NCI-H2029 (cell line): ENCODE data around the gene METAP1D.
"Not testable (repeated sequence)": the region's sequence is repeated elsewhere in the genome, so short reads cannot be mapped to it uniquely, and the experiment has no call there.

ENCODE experiments used
- DNase-seq: peaks from one replicate; lab custom pipeline; 2025; lab: John Stamatoyannopoulos, UW

METAP1D gene

DNA sequence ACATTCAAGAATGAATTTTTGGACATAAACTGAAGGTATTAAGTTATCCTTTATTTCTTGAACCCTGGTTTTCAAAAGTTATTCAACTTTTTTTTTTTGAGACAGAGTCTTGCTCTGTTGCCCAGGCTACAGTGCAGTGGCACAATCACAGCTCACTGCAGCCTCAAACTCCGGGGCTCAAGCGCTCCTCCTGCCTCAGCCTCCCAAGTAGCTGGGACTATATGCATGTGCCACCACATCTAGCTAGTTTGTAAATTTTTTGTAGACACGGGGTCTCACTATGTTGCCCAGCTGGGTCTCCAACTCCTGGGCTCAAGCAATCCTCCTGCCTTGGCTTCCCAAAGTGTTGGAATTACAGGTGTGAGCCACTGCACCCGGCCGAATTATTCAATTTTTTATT is 2.7 kb upstream of the METAP1D start:
- not testable (repeated sequence) for DNase-seq

DNA sequence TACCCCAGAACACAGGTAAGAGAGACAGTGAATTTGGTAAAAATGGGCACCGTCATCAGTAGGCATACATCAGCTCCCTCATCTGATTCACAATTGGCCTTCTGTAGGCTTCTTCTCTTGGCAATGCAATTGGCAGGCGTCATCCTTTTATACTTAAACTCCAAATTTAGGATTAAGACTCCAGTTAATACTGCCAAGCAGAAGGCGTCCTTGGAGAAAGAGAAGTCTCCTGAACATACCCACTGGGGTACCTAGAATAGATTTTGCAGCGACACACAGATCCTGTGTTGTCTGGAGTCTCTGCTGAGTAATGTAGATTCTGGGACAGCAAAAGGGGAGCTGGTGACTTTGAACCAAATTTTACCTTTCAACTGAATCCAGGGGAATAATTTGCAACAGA is 592 bp upstream of the METAP1D start:
- no peak for DNase-seq

DNA sequence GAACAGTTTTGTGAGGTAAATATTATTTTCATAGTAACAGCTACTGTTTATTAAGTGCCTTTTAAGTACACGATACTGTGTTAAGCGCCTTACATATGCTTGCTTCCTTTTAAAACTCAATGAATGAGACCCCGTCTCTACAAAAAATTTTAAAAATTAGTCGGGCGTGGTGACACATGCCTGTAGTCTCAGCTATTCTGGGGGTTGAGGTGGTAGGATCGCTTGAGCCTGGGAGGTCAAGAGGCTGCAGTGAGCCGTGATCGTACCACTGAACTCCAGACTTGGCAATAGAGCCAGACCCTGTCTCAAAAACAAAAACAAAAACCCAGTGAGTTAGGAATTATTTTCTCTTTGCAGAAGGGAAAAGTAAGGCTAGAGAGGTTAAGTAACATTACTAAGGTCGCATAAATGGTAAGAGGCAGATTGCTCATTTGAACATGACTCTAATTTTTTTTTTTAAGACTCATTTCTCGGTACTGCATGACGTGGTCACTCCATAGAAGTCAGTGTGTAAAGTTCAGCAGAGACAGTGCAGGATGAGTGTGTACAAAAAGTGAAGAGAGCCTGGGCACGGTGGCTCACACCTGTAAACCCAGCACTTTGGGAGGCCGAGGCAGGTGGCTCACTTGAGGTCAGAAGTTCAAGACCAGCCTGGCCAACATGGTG is 1.1 kb downstream of the METAP1D start:
- no peak for DNase-seq

DNA sequence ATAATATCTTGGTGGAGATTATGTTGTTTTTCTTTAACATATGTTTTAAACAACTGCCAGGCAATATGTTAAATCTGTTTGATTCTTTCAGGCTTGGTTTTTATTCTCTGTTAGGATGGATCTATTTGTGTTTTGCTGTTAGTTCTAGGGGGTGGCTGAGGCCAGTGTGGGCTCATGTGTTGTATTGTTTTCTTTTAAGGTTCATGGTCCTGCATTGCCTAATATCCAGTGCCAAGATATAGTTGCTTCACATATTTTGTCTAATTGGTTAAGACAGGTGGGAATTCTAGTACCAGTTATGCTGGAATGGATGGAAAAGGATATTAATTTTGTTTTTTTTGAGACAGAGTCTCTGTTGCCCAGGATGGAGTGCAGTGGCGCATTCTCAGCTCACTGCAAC is 7.6 kb downstream of the METAP1D start:
- DNase-seq = no peak

DNA sequence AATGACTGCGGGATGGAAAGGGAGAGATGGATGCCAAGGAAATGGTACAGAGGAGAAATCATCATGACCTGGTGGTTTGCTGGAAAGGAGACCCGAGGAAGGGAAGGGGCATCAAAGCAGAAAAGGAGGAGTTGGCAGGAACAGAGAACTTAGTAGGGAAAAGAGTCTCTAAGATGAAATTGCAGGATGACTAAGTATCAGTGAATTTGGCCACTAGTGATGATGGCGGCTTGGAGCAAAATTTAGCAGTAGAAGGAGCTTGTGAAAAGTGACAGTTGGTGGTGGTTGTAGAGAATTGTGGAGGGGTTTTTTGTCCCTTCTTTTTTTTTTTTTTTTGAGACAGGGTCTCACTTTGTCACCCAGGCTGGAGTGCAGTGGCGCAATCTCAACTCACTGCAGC is 10.1 kb downstream of the METAP1D start:
- no peak for DNase-seq

DNA sequence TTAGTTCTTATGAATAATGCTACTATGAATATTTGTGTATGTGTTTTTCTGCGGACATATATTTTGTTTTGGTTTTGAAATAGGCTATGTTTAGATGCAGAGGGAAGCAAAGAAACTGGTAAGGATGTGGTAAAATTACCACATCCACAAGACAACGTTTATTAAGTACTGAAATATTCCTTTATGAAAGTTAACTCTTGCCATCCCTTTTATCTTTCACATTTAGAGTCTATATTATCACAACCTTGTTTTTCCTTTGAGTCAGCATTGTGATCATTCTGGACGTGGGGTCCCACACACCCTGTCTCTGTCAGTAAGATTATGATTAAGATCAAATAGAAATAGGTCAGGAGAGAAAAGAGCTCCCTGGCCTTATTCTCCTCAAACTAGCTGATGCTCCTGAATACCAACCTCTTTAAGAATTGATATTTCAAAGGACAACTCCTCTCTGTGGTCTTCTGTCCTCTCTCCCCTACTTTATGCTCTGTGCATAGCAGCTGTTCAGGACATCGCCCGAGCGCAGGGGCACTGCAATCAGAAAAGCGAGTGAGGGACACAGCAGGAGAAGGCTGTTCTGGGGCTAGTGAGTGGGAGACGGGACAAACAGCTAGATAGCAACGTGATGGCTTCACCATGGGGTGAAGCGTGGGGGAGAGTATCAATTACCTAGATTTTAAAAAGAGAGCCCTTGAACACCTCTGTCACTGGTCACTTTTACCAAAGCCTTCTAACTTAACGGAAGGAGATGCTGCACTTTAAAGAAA is 12.2 kb downstream of the METAP1D start:
- DNase-seq = no peak

DNA sequence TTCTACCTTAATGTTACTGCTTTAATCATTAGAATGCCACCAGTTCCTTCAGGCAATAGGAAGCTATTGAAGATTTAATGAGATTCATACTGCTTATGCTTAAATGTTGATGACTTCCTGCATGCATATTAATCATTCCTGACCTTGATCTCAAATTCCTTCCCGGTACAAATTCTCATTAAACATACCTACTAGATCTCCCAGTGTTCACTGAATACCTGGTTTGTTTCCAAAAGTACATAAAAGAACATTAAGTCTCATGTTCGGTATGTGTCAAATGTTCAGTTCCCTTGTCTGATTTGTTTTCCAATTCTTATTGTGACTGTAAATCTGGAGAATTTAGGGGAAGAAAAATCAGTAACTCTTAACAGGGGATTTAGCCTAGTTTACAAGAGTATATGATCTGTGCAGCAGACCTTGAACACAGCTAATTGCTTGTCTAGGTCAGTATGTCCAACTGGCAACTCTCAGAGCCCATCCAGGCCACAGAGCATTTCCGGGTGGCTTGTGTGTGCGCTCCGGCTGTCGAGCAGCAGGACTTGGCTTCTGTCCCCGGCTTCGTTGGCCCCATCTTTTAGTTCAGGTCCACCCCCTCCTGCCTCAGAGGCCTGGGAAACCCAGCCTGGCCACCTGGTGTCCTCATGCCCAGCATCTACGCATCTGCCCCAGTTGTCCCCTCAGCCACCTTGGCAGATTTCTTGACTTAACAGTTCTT is 13.1 kb downstream of the METAP1D start:
- no peak for DNase-seq

DNA sequence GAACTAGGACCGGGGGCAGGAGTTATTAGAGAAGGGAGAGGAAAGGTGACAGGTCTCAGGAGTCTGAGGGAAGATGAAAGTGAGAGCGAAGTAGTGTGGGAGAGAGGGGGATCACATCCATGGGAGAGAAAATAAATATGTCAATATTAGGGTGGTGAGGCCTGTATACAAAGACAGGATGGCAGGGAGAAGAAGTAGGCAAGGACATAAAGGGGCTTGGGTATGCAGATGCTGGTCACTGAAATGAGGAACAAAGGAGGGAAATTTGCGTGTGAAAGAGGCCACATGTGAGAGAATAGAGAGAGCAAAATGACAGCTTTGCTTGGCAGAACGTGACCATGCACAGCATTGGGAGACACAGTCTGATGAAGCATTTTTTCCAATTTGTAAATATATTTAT is 13.6 kb downstream of the METAP1D start:
- no peak for DNase-seq

DNA sequence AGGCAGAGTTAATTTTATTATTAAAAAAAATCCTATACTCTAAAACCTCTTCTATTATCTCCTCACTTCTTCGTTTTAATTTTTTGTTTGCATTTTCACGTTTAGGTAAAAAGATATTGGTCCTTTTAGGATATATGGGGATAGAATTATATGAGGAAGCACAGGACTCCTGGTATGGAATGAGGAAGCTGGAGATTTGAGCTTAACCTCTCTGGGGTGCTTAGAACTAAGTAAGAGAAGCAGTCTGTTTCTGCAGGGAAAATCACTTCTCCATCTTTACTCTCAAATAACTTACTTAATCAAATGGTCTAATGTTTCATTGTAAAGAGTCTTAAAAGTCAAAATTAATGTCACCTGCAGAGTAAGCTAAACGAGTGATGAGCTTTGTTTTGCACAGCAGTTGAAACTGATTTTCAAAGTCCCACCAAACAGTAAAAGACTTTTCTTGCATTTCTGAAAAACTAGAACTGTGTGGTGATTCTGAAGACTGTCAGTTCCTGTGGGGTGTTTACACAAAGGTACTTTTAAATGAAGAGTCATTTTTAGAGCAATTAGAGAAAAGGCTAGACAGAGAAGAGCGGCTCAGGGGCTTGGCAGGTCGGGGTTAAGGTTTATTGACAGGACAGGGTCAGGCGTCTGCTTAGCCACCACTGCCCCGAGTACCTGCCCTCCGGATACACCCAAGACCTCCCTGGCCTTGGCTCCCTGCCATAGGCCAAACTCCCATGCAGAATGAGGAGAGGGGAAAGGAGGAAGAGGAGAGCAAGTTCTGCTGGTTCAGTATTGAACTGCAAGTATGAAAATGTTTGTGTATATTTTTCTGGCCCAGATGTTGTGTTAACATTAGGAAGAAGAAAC is 21.6 kb downstream of the METAP1D start:
- DNase-seq = no peak

DNA sequence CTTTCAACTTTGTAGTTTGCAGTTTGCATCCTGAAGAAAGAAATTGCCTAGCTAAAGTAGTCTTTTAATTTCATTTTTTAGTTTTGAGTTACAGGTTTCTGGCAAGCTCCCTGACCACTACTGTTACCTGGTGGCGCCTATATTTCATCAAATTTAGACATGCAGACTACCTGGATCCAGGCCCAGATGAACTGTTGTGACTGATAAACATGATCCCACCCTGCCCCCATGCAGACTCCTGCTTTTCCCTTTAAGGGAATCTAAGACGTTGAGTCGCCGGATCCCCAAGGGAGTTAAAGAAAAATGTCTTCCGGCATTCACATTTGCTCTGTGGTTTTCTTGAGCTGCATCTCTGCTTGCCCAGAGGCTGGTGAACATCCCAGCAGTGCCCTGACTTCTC is 22.2 kb downstream of the METAP1D start:
- no peak for DNase-seq

DNA sequence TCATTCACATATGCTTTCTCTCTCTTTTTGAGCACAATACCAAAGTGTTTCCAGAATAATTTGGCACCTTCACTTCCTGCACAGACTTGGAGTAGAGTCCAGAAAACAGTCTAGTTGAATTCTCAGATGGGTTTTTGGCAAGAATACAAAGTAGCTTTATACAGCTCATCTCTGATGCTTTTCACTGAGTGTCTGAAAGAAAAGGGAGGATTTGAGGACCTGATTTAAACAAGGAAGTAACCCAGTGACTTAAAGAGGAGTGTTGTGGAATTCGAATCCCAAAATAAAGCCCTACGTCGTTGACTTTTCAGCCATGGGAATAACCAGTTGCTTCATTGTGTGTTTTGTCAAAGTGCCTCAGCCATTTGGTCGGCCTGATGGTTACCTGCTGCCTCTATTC is 31.8 kb downstream of the METAP1D start:
- no peak for DNase-seq

DNA sequence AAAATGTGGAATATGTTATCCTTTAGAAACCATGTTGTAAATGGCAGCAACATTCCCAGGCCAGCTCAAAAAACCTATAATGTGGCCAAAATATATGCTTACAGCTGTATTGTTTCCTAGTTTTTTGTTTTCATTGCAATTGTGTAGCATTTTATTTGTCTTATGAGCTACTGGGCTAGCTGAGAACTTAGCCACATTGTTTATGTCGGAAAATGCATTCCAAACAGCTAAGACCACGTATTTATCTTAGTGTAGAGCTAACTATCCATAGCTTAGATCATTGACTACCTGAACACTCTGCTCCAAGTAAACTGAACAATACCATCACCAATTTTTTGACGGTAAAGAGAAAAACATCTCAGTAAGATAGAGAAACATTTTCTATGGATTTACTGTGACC is 38.4 kb downstream of the METAP1D start:
- DNase-seq = no peak

DNA sequence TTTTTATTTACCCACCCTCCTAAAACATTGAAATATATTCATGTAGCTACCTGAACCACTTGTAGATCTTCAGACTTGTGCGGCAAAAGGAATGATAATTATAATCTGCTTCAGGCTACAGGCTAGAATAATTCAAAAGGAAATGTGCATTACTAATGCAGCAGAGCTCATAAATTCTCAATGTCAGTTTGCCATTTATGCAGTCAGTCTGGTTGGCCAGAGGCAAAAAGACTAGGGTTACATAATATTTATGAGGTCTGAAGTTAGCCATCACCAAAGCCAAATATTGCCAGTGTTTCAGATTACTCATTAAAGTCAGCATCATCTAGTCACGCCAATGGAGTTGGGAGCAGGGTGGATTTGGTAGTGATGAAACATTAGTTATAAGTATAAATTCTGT is 38.9 kb downstream of the METAP1D start:
- DNase-seq = no peak

DNA sequence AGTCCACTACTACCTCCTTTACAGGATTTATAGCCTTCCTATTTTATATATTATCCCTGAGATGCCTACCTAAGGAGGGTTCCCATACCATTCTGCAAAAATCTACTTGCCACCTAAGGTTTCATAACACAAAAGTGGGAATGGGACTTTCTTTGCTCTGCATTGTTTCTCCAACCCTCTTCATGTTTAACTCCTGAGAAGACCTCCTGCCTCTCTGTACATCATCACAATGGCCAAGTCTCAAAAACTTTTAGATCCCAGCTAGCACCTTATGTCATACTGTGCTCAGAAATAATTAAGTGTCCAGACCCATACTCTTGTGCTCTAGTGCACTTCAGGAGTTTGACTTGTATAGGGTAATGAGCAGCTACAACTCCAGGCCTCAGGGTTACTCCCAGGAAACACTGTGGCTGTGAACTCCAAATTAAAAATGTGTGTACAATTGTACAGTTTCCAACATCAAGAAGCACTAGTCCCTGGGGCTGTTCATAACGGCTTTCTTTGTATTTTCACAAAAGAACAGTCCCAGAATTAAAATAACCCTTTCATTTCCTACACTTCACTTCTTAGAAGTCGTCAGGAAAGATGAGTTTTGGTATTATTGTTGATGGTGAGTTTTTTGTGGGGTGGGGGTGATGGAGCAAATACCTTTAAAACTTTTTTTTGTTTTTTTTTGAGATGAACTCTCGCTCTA is 39.4 kb downstream of the METAP1D start:
- DNase-seq = no peak

DNA sequence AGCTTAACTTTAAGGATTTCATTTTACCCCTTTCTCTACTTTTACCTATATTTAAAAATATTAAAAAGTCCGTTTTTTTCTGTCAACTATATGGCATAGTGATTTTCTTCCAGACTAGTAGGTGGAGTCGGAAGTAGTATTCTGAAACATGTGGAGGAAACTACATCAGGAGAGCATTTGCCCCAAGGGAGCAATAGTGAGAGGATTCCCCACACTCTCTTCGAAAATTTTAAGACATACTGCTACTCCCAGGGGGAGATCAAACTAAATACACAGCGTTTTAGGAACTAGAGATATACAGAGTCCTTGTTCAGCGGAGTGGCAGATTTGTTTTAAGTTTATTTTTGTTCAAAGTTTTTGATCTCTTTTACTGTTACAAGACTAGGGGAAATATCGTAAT is 40.6 kb downstream of the METAP1D start:
- no peak for DNase-seq

DNA sequence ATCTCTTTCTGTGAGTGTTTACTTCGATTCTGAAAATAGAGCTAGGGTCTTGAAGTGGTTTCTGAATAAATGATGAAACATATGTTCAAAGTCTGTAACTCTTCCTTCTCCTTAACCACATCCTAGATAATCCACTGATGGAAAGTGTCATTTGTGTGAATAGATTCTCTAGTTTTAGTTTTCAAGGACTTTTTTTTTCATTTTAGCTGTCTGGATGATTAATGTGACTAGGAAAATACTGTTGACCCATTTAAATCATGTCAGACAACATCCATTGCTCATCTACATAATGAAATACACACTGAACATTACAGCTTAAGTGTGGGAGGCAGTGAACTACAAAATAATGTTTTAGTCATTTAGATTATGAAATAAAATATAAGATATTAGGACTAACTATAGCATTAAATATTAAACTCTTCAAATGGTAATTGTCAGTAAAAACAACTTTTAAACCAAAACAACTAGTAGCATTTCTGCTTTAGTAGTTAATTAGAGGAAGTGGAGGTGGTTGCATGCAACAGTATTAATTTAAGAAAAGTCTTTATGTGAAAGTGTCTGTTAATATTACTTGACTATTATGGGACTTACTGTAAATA is 46.4 kb downstream of the METAP1D start:
- DNase-seq = no peak

DNA sequence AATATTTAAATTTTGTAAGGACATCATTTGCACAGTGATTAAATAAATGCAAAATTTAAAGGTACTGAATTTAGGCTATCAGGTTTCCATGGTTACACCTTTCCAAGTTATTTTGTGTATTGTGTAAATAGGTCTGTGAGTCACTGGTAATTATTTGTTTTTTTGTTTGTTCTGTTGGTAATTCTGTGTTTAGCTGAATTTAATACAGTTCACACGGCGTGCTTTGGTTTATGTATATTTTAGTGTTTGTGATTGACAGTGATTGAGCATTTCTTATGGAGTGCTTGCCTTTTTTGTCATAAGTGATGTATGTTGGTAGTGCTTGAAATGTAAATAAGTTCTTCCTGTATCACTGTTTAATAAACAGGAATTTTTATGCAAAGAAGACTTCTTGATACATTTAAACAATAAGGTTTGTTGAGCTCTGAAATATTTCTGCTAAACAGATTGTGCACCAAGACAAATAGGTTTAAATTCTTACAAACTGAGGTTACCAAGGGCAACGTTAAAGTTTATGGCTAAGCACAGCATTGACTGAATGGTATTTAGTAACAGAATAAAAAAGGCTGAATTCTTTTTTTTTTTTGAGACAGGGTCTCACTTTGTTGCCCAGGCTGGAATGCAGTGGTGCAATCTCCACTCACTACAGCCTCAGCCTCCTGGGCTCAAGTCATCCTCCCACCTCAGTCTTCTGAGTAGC is 47.3 kb downstream of the METAP1D start:
- no peak for DNase-seq

DNA sequence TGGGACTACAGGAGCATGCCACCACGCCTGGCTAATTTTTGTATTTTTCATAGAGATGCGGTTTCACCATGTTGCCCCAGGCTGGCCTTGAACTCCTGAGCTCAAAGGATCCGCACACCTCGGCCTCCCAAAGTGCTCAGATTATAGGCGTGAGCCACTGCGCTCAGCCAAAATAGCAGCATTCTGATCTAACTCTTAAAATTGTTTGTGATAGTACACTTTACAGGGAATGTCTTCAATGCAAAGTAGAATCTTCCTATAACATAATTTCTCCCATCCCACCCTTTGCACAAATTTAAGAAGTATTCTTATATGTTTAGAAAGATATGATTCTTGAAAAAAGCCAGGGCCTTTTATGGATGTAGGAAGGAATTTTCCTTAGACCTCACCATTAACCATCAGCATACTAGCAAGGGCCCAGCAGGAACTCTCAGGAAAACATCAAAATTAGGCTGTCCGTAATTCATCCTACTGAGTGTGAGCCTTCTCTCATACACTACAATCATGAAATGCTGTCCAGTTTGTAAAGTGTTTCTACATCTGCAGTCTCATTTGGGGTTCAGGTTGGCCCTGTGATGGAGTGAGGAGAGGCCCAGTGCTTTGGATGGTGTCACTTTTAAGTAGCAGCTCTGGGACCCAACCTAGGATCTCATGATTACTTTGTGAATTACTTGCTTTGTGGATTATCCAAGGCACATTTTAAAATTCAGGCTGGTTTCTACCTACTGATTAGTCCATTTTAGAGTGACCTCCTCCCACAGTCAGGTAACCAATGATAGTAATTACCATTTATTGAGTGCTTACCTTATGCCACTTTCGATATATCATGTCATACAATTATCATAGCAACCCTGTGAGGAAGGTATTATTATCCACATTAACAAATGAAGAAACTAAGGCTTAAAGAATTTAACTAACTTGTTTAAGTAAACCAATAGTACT is 48.1 kb downstream of the METAP1D start:
- no peak for DNase-seq
